ENCODE measurements around the gene CTIF. TPM values are rescaled to one million over a fixed set of nuclear protein-coding genes. Genes with fewer than 3 reads are reported as not detected.

CTIF gene
- total and polyA plus RNA-seq, 4 donors, result 12.2 to 45.7 (median 32.6) TPM

DNA sequence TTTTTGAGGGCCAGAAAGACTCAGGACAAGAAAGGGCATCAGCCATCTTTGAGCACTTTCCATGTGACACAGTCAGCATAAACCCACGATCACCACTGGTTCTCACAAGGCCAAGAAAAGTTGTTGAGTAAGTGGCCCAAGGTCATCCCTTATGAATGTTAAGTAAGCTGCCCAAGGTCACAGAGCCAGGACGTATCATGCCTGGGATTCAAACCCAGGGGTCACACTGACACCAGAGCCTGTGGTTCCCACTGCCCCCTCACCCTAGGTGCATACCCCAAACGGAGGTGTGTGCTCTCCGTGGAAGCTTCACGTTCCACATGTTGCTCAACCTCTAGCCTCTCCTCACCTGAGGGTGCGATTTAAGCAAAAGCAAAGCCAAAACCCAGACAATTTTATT lies 2.3 kb upstream of the CTIF start:
- TF ChIP-seq, protein P1, sequence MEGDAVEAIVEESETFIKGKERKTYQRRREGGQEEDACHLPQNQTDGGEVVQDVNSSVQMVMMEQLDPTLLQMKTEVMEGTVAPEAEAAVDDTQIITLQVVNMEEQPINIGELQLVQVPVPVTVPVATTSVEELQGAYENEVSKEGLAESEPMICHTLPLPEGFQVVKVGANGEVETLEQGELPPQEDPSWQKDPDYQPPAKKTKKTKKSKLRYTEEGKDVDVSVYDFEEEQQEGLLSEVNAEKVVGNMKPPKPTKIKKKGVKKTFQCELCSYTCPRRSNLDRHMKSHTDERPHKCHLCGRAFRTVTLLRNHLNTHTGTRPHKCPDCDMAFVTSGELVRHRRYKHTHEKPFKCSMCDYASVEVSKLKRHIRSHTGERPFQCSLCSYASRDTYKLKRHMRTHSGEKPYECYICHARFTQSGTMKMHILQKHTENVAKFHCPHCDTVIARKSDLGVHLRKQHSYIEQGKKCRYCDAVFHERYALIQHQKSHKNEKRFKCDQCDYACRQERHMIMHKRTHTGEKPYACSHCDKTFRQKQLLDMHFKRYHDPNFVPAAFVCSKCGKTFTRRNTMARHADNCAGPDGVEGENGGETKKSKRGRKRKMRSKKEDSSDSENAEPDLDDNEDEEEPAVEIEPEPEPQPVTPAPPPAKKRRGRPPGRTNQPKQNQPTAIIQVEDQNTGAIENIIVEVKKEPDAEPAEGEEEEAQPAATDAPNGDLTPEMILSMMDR (IDR thresholded peaks at IDR 0.05; ENCODE audit: control extremely low read depth, extremely low read depth), result no peak
- Histone ChIP-seq H3K4me1 (ENCODE audit: control insufficient read depth in 5 of 5, insufficient read depth in 5 of 5, low read length in 5 of 5) (peaks cover 0 to 4% (median 3%) of the 10 kb centered on the region in 5 donors), H3K9ac (ENCODE audit: insufficient read depth in 1 of 2, low read length in 2 of 2) (no peak overlapping the region), H3K4me3 (no peak overlapping the region), H3K9me3 (ENCODE audit: control insufficient read depth in 4 of 4, insufficient read depth in 3 of 4, low read length in 3 of 4) (no peaks in the 10 kb centered on the region), H3K27me3 (ENCODE audit: control insufficient read depth in 3 of 3, insufficient read depth in 3 of 3, low read length in 2 of 3) (no peaks in the 10 kb centered on the region), H3K36me3 (ENCODE audit: control insufficient read depth in 4 of 4, insufficient read depth in 4 of 4, low read length in 4 of 4) (no peaks in the 10 kb centered on the region), H3K27ac (ENCODE audit: low read depth in 1 of 2, low read length in 1 of 2) (no peak overlapping the region)
- DNase-seq (no peak), ATAC-seq (ENCODE audit: insufficient read depth, low FRiP score) (no peak)
- WGBS, 2 donors, result 90 to 94% methylated on average over 6 of the region's 6 CpGs

GRCh38 chr18:48539406-48540250 lies 797 bp downstream of the CTIF start:
- Histone ChIP-seq H3K4me1 (ENCODE audit: control insufficient read depth in 5 of 5, insufficient read depth in 5 of 5, low read length in 5 of 5) (peaks cover 4 to 20% (median 10%) of the 10 kb centered on the region in 5 donors), H3K9ac (ENCODE audit: insufficient read depth in 1 of 2, low read length in 2 of 2) (peak overlapping the region; percentile 32 to 44), H3K4me3 (peak overlapping the region; percentile 87), H3K27ac (ENCODE audit: low read depth in 1 of 2, low read length in 1 of 2) (peak overlapping the region; percentile 91 to 97), H3K9me3 (ENCODE audit: control insufficient read depth in 4 of 4, insufficient read depth in 3 of 4, low read length in 3 of 4) (no peaks in the 10 kb centered on the region), H3K36me3 (ENCODE audit: control insufficient read depth in 4 of 4, insufficient read depth in 4 of 4, low read length in 4 of 4) (no peaks in the 10 kb centered on the region), H3K27me3 (ENCODE audit: control insufficient read depth in 3 of 3, insufficient read depth in 3 of 3, low read length in 2 of 3) (no peaks in the 10 kb centered on the region)
- WGBS, 2 donors, result 0% methylated on average over 62 to 70 of the region's 70 CpGs
- ATAC-seq (ENCODE audit: insufficient read depth, low FRiP score), result peak; percentile 4
- TF ChIP-seq, protein P1 (IDR thresholded peaks at IDR 0.05; ENCODE audit: control extremely low read depth, extremely low read depth), result no peak
- DNase-seq, result peak; percentile 67 to 72 (median 67)

- WGBS, 2 donors, result 1% methylated on average over 58 to 86 of the region's 86 CpGs
- Histone ChIP-seq H3K36me3 (ENCODE audit: control insufficient read depth in 4 of 4, insufficient read depth in 4 of 4, low read length in 4 of 4) (no peaks in the 10 kb centered on the region), H3K4me1 (ENCODE audit: control insufficient read depth in 5 of 5, insufficient read depth in 5 of 5, low read length in 5 of 5) (peaks cover 12 to 27% (median 14%) of the 10 kb centered on the region in 5 donors), H3K27me3 (ENCODE audit: control insufficient read depth in 3 of 3, insufficient read depth in 3 of 3, low read length in 2 of 3) (no peaks in the 10 kb centered on the region), H3K9me3 (ENCODE audit: control insufficient read depth in 4 of 4, insufficient read depth in 3 of 4, low read length in 3 of 4) (no peaks in the 10 kb centered on the region), H3K4me3 (peak overlapping the region; percentile 87), H3K27ac (ENCODE audit: low read depth in 1 of 2, low read length in 1 of 2) (peak overlapping the region; percentile 94 to 97), H3K9ac (ENCODE audit: insufficient read depth in 1 of 2, low read length in 2 of 2) (no peak overlapping the region)
- peak; percentile 62 for ATAC-seq (ENCODE audit: insufficient read depth, low FRiP score)
- TF ChIP-seq, protein P1 (IDR thresholded peaks at IDR 0.05; ENCODE audit: control extremely low read depth, extremely low read depth), result no peak
- peak; percentile 59 to 74 (median 62) for DNase-seq
Measured at GRCh38 chr18:48540251-48541025, 1.6 kb downstream of the CTIF start.
